CD4-positive, alpha-beta T cell treated with Interleukin-1 beta for 1 hour (primary cell): ENCODE results near the gene JARID2.

Experiments used
- DNase-seq, 2 donors: peaks; one replicate each; pipeline ENCODE4 v3.0.0-alpha.2; 2020 to 2022

The JARID2 gene

GRCh38 chr6:15247500-15248450 lies 1.9 kb downstream of the JARID2 start:
- peak; percentile 24 to 40 for DNase-seq

GRCh38 chr6:15248451-15249370 lies 2.8 kb downstream of the JARID2 start:
- DNase-seq = peak; percentile 98

GRCh38 chr6:15249371-15250019 lies 3.6 kb downstream of the JARID2 start:
- DNase-seq = no peak

- no peak for DNase-seq
Observed at GRCh38 chr6:15250187-15251168, 4.6 kb downstream of the JARID2 start.

- DNase-seq = no peak
Observed at GRCh38 chr6:15252195-15252594, 6.3 kb downstream of the JARID2 start.

- no peak for DNase-seq
Observed at GRCh38 chr6:15253203-15254022, 7.5 kb downstream of the JARID2 start.

- no peak for DNase-seq
Observed at GRCh38 chr6:15254070-15254975, 8.5 kb downstream of the JARID2 start.

GRCh38 chr6:15255481-15255880 lies 9.6 kb downstream of the JARID2 start:
- DNase-seq = no peak

- no peak for DNase-seq
Observed at GRCh38 chr6:15255909-15256395, 10.1 kb downstream of the JARID2 start.

GRCh38 chr6:15256538-15257271 lies 10.8 kb downstream of the JARID2 start:
- DNase-seq = no peak

- DNase-seq = no peak
Observed at GRCh38 chr6:15257357-15258132, 11.7 kb downstream of the JARID2 start.

- DNase-seq = no peak
Observed at GRCh38 chr6:15259766-15260098, 13.9 kb downstream of the JARID2 start.

GRCh38 chr6:15260099-15260821 lies 14.4 kb downstream of the JARID2 start:
- DNase-seq = no peak

- no peak for DNase-seq
Observed at GRCh38 chr6:15263780-15264374, 18.0 kb downstream of the JARID2 start.

- DNase-seq = no peak
Observed at GRCh38 chr6:15264412-15264811, 18.5 kb downstream of the JARID2 start.

GRCh38 chr6:15264902-15265761 lies 19.3 kb downstream of the JARID2 start:
- no peak for DNase-seq
